HG03442 (cell line): ENCODE data around the gene TEC.

ENCODE experiments used
- ATAC-seq: cut with Tn5 transposase; IDR thresholded peaks from one replicate; pipeline ENCODE4 v1.9.1; 2021; ENCODE audit warnings: mild to moderate bottlenecking, moderate library complexity; ENCODE audit not compliant: unreplicated experiment

TEC gene

GRCh38 chr4:48127682-48128404 lies 141.8 kb downstream of the TEC start:
- ATAC-seq = peak; percentile 95

GRCh38 chr4:48127231-48127630 lies 142.4 kb downstream of the TEC start:
- ATAC-seq = no peak

GRCh38 chr4:48126621-48127020 lies 143.0 kb downstream of the TEC start:
- no peak for ATAC-seq

GRCh38 chr4:48124870-48125269 lies 144.8 kb downstream of the TEC start:
- ATAC-seq = no peak

- ATAC-seq = no peak
Observed at GRCh38 chr4:48122756-48123155, 146.9 kb downstream of the TEC start.

- no peak for ATAC-seq
Observed at GRCh38 chr4:48121180-48121579, 148.5 kb downstream of the TEC start.

- ATAC-seq = no peak
Observed at GRCh38 chr4:48120132-48120531, 149.5 kb downstream of the TEC start.

GRCh38 chr4:48119646-48120045 lies 150.0 kb downstream of the TEC start:
- no peak for ATAC-seq

- no peak for ATAC-seq
Observed at GRCh38 chr4:48118081-48118480, 151.6 kb downstream of the TEC start.

- no peak for ATAC-seq
Observed at GRCh38 chr4:48116582-48116981, 153.1 kb downstream of the TEC start.

- no peak for ATAC-seq
Observed at GRCh38 chr4:48114412-48114811, 155.2 kb downstream of the TEC start.

- ATAC-seq = no peak
Observed at GRCh38 chr4:48112017-48112667, 157.5 kb downstream of the TEC start.

- no peak for ATAC-seq
Observed at GRCh38 chr4:48110452-48110978, 159.1 kb downstream of the TEC start.

GRCh38 chr4:48109413-48110263 lies 160.0 kb downstream of the TEC start:
- ATAC-seq = no peak

GRCh38 chr4:48108309-48109073 lies 161.1 kb downstream of the TEC start:
- no peak for ATAC-seq

GRCh38 chr4:48105230-48105629 lies 164.4 kb downstream of the TEC start:
- ATAC-seq = no peak

GRCh38 chr4:48103483-48104139 lies 166.0 kb downstream of the TEC start:
- peak; percentile 74 for ATAC-seq

GRCh38 chr4:48102303-48102702 lies 167.3 kb downstream of the TEC start:
- no peak for ATAC-seq

GRCh38 chr4:48100256-48100655 lies 169.4 kb downstream of the TEC start:
- no peak for ATAC-seq

GRCh38 chr4:48095441-48095840 lies 174.2 kb downstream of the TEC start:
- no peak for ATAC-seq
